HG03469 (cell line): Measurements from ENCODE around the gene SF3A2.

ENCODE experiments used
- ATAC-seq: cut with Tn5 transposase; IDR thresholded peaks from one replicate; pipeline ENCODE4 v1.9.1; 2021; ENCODE audit warnings: mild to moderate bottlenecking, moderate library complexity, moderate number of reproducible peaks; ENCODE audit not compliant: unreplicated experiment

SF3A2 gene

GRCh38 chr19:2226051-2226839 is 10.4 kb upstream of the SF3A2 start:
- ATAC-seq = no peak

- ATAC-seq = no peak
Observed at GRCh38 chr19:2226840-2227360, 9.7 kb upstream of the SF3A2 start.

GRCh38 chr19:2227415-2228156 is 9.0 kb upstream of the SF3A2 start:
- ATAC-seq = no peak

- ATAC-seq = no peak
Observed at GRCh38 chr19:2228157-2229030, 8.2 kb upstream of the SF3A2 start.

GRCh38 chr19:2229103-2230032 is 7.3 kb upstream of the SF3A2 start:
- no peak for ATAC-seq

GRCh38 chr19:2230033-2230531 is 6.5 kb upstream of the SF3A2 start:
- no peak for ATAC-seq

- no peak for ATAC-seq
Observed at GRCh38 chr19:2230807-2231533, 5.7 kb upstream of the SF3A2 start.

GRCh38 chr19:2231621-2232221 is 4.9 kb upstream of the SF3A2 start:
- no peak for ATAC-seq

- no peak for ATAC-seq
Observed at GRCh38 chr19:2232286-2233151, 4.1 kb upstream of the SF3A2 start.

GRCh38 chr19:2233601-2234280 is 2.9 kb upstream of the SF3A2 start:
- ATAC-seq = no peak

- no peak for ATAC-seq
Observed at GRCh38 chr19:2234996-2235380, 1.6 kb upstream of the SF3A2 start.

GRCh38 chr19:2235381-2236063 is 1.1 kb upstream of the SF3A2 start:
- ATAC-seq = no peak

- ATAC-seq = no peak
Observed at GRCh38 chr19:2236064-2236313, 635 bp upstream of the SF3A2 start.

GRCh38 chr19:2237051-2237868 is 636 bp downstream of the SF3A2 start:
- ATAC-seq = no peak

GRCh38 chr19:2237869-2238153 is 1.2 kb downstream of the SF3A2 start:
- no peak for ATAC-seq

- no peak for ATAC-seq
Observed at GRCh38 chr19:2239173-2239572, 2.5 kb downstream of the SF3A2 start.
